Kidney (tissue), 14 donors: ENCODE results near the gene SECTM1. TPM values are rescaled to one million over a fixed set of nuclear protein-coding genes. Genes with fewer than 3 reads are reported as not detected.

Experiments
- DNase-seq, 5 donors: peaks; one replicate each; pipeline ENCODE4 v3.0.0-alpha.2; 2013 to 2020
- FAIRE-seq: peaks from 2 replicates; lab custom pipeline; 2012; peaks lifted over from hg19 to GRCh38; lab: Jason Lieb, UNC
- H3K27ac ChIP-seq, 2 donors: one replicate each; pipeline ENCODE4 v1.7.0; 2013; ENCODE audit warnings: low read depth in 2 of 2, low read length in 2 of 2, inconsistent platforms in 1 of 2
- H3K27me3 ChIP-seq: one replicate; pipeline ENCODE4 v1.7.1; 2013; ENCODE audit warnings: low read length, inconsistent platforms; ENCODE audit not compliant: control insufficient read depth, insufficient read depth
- H3K36me3 ChIP-seq, 3 donors: one replicate each; pipeline versions ENCODE4 v1.7.0 to v1.7.1; 2013; ENCODE audit warnings: low read length in 3 of 3, control low read depth in 1 of 3, inconsistent platforms in 1 of 3; ENCODE audit not compliant: insufficient read depth in 3 of 3, control insufficient read depth in 2 of 3
- H3K4me1 ChIP-seq, 3 donors: one replicate each; pipeline versions ENCODE4 v1.7.0 to v1.7.1; 2013; ENCODE audit warnings: low read length in 3 of 3, inconsistent platforms in 1 of 3, low read depth in 1 of 3; ENCODE audit not compliant: control insufficient read depth in 2 of 3, insufficient read depth in 2 of 3
- H3K4me3 ChIP-seq, 3 donors: one replicate each; pipeline versions ENCODE4 v1.7.0 to v1.8.1; 2013; ENCODE audit warnings: low read length in 3 of 3, control low read depth in 1 of 3, inconsistent platforms in 1 of 3
- H3K9ac ChIP-seq, 3 donors: one replicate each; pipeline versions ENCODE4 v1.7.0 to v1.7.1; 2013; ENCODE audit warnings: low read length in 3 of 3, control low read depth in 1 of 3, inconsistent platforms in 1 of 3
- H3K9me3 ChIP-seq, 3 donors: one replicate each; pipeline versions ENCODE4 v1.7.0 to v1.7.1; 2013; ENCODE audit warnings: low read length in 3 of 3, control low read depth in 1 of 3, inconsistent platforms in 1 of 3; ENCODE audit not compliant: control insufficient read depth in 2 of 3, insufficient read depth in 1 of 3
- intact Hi-C: fragments of 100-400 bp; cut with DNase I; formaldehyde crosslinking; loops from one replicate; pipeline ENCODE4 v1.11.1; 2022
- polyA plus RNA-seq: library from polyadenylated mRNA; stranded (reverse); fragments of 350-450 nt; fragmentation: Illumina TruSeq; extraction: RNeasy Lipid Tissue Mini Kit (QIAGEN cat#74804); gene quantifications from one replicate; pipeline ENCODE4 v1.2.3, GENCODE V29; 2014; ENCODE audit warnings: low read depth, low replicate concordance; ENCODE audit not compliant: insufficient read depth
- total RNA-seq: library from RNA; stranded (reverse); fragmentation: NEBNext Ultra II Directional; extraction: Animal tissue kit (Norgen Biotek cat#: 25700); gene quantifications from one replicate; pipeline ENCODE4 v1.2.1, GENCODE V29; 2021
- TF ChIP-seq, protein P1 (sequence below): IDR thresholded peaks from 3 replicates; pipeline ENCODE4 v1.5.1; 2012; ENCODE audit warnings: mild to moderate bottlenecking, moderate library complexity, borderline replicate concordance; ENCODE audit not compliant: insufficient read depth; ENCODE audit errors: extremely low read depth
- donor health status: control.
- donor health status: control.
- donor health status: control.
- donor health status: control.
- donor health status: control.
- donor health status: DM: yes; HTN: yes; CAD: no.
- donor health status: Normal renal cell carcinoma (clear cell type).

The SECTM1 gene
- total and polyA plus RNA-seq, 2 donors from 2014 or later, result 15.4 to 87.5 TPM

- Histone ChIP-seq H3K27ac (peak overlapping the region; percentile 95 to 96), H3K4me1 (peaks cover 2 to 26% (median 19%) of the 10 kb centered on the region in 3 donors), H3K27me3 (no peaks in the 10 kb centered on the region), H3K9ac (peak overlapping the region in 2 of 3 donors; percentile 29 to 73), H3K4me3 (peak overlapping the region in 2 of 3 donors; percentile 47 to 63), H3K36me3 (no peaks in the 10 kb centered on the region), H3K9me3 (no peaks in the 10 kb centered on the region)
- FAIRE-seq (no peak), DNase-seq (no peak)
- TF ChIP-seq, protein P1, sequence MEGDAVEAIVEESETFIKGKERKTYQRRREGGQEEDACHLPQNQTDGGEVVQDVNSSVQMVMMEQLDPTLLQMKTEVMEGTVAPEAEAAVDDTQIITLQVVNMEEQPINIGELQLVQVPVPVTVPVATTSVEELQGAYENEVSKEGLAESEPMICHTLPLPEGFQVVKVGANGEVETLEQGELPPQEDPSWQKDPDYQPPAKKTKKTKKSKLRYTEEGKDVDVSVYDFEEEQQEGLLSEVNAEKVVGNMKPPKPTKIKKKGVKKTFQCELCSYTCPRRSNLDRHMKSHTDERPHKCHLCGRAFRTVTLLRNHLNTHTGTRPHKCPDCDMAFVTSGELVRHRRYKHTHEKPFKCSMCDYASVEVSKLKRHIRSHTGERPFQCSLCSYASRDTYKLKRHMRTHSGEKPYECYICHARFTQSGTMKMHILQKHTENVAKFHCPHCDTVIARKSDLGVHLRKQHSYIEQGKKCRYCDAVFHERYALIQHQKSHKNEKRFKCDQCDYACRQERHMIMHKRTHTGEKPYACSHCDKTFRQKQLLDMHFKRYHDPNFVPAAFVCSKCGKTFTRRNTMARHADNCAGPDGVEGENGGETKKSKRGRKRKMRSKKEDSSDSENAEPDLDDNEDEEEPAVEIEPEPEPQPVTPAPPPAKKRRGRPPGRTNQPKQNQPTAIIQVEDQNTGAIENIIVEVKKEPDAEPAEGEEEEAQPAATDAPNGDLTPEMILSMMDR, result no peak
- intact Hi-C loops, result no loop called here
These were observed 36.9 kb downstream of the SECTM1 start for GRCh38 chr17:82296511-82297279.

GRCh38 chr17:82295472-82295814 is 38.1 kb downstream of the SECTM1 start:
- TF ChIP-seq, protein P1, result no peak
- no peaks in the 10 kb centered on the region for H3K27me3 ChIP-seq
- H3K9me3 ChIP-seq, result no peaks in the 10 kb centered on the region
- no peak overlapping the region for H3K9ac ChIP-seq
- no peak for FAIRE-seq
- H3K4me3 ChIP-seq, result no peak overlapping the region
- H3K36me3 ChIP-seq, result no peaks in the 10 kb centered on the region
- intact Hi-C loops, result no loop called here
- peaks cover 2 to 24% (median 19%) of the 10 kb centered on the region in 3 donors for H3K4me1 ChIP-seq
- no peak overlapping the region for H3K27ac ChIP-seq
- no peak for DNase-seq

- intact Hi-C loops, result no loop called here
- Histone ChIP-seq H3K4me3 (peak overlapping the region in 2 of 3 donors; percentile 34 to 44), H3K9me3 (no peaks in the 10 kb centered on the region), H3K36me3 (no peaks in the 10 kb centered on the region), H3K4me1 (peaks cover 2 to 24% (median 22%) of the 10 kb centered on the region in 3 donors), H3K9ac (no peak overlapping the region), H3K27ac (peak overlapping the region in 1 of 2 donors; percentile 73), H3K27me3 (no peaks in the 10 kb centered on the region)
- DNase-seq (no peak), FAIRE-seq (no peak)
- TF ChIP-seq, protein P1, result no peak
These were observed 39.3 kb downstream of the SECTM1 start for GRCh38 chr17:82294064-82294773.
